Measurements from ENCODE around the gene SCAMP3.
A peak's percentile ranks its signal among the peaks of the same experiment; 100 is the strongest.

Gene SCAMP3

GRCh38 chr1:155285063-155285462, 22.9 kb upstream of the SCAMP3 start:
- no peak for DNase-seq

GRCh38 chr1:155284476-155284875, 22.3 kb upstream of the SCAMP3 start:
- no peak for DNase-seq

DNA sequence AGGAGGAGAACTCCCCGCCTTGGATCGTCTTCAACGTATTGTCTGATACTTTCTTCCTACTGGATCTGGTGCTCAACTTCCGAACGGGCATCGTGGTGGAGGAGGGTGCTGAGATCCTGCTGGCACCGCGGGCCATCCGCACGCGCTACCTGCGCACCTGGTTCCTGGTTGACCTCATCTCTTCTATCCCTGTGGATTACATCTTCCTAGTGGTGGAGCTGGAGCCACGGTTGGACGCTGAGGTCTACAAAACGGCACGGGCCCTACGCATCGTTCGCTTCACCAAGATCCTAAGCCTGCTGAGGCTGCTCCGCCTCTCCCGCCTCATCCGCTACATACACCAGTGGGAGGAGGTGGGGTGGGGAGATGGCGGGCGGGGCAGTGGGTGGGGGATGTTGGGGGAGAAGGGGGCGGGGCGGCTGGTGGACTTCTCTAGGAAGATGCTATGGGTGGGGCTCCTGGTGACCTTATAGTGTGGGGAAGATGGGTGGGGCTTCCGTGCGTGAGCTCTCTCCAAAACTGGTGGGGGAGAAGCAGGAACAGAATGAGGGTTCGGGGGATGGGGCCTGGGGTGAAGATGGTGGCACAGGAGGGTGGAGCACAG, 20.4 kb upstream of the SCAMP3 start:
- DNase-seq: no peak

DNA sequence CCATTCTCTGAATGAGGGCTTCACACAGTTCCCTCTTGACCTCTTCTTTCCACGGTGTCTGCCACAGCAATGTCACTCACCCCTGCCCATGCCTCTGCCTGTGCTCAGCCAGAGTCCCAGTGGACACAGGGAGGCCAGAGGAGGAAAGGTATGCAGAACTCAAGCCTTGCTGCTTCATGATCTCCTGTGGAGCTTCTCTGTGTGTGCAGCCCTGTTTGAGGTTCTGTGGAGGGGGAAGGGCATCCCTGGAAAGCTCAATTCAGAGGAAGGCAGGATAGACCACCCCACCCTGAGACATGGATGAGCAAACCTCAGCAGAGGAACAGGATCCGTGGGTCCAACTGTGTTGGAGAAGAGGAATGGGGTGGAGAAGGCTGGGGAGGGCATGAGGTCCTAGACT, 17.1 kb upstream of the SCAMP3 start:
- no peak for DNase-seq

- DNase-seq: no peak
Measured at GRCh38 chr1:155278689-155279160, 16.6 kb upstream of the SCAMP3 start.

DNA sequence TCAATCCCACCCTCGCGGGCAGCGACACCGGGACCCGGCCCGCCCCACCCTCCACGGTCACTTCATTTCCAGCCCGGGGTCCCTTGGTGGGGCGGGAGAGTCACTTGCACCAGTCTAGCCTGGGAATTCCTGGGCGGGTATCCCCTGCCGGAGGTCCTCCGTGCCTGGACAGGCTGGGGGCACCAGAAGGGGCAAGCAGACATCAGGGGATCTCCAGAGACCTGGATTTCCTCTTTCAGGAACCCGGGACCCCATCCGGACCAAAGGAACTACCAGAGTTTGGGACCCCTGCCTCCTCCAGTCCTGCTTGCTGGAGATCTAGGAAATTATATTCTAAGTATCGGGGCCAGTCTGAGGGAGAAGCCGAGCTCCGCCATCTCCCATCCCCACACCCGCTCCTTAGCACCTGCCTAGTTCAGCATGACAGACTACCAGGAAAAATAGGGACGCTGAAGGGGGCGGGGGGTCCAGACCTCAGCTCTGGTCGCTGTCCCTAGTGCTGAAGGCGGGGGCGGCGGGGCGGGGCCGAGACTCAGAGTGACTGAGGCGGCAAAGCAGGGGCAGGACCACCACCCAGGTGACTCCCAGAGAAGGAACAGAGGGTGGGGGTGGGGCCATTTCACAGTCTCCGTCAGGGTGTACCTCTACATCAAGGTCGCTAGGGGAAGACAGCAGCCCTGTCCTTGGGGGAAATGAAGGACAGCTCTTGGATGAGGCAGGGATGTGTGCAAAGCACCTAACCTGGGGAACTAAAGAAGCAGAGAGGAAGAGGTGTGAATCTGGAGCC, 15.9 kb upstream of the SCAMP3 start:
- peak; percentile 16 for DNase-seq

GRCh38 chr1:155277070-155277901, 15.1 kb upstream of the SCAMP3 start, which contains the start of gene HCN3:
Gene HCN3, plus strand, starts transcription at chr1:155277463. Its CDS starts 128 bp downstream, at chr1:155277591.
- peak; percentile 93 for DNase-seq

DNA sequence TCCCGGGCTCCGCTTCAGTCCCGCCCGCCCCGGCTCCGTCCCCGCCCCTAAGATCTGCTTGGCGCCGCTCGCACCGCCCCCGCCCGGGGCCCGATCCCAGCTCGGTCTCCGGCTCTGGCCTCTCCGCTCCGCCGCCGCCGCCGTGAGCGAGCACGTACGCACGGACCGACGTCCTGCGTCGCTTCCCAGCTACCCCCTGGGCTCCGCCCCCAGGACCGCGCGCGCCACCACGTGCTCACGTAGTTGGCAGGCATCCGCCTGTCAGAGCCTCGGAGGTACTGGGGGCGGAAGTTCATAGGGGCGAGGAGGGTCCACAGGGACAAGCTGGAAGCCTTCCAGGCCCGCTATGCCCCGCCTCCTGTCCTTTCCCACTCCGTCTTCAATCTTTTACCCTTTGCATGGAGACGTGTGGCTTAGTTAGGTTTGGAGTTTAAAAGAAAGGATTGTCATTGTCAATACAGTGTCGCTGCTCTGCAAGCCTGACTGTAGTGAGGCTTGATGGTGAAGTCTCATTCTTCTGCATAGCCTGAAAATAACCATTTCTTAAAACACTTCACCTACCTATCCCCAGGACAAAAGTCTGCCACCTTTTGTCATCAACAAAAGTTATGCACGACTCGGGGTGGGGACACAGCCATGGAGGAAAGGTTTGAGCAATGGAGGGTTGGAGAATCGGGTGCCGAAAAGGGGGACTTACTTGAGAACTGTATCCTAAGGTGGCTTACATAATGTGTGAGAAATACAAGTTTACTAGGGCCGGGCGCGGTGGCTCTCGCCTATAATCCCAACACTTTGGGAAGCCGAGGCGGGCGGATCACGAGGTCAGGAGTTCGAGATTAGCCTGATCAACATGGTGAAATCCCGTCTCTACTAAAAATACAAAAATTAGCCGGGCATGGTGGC, 11.4 kb upstream of the SCAMP3 start, which contains the start of gene CLK2:
CLK2 (minus strand) TSS at position 162 of the 903 bp plus-strand sequence. CDS start 2,527 bp downstream, outside the sequence.
- peak; percentile 95 for DNase-seq

- peak; percentile 50 for DNase-seq
Measured at GRCh38 chr1:155272466-155273342, 10.5 kb upstream of the SCAMP3 start.

GRCh38 chr1:155269381-155269780, 7.2 kb upstream of the SCAMP3 start:
- no peak for DNase-seq

- no peak for DNase-seq
Measured at GRCh38 chr1:155268630-155269029, 6.5 kb upstream of the SCAMP3 start.

- DNase-seq: no peak
Measured at GRCh38 chr1:155267373-155267772, 5.2 kb upstream of the SCAMP3 start.

GRCh38 chr1:155266553-155266952, 4.4 kb upstream of the SCAMP3 start:
- DNase-seq: no peak

DNA sequence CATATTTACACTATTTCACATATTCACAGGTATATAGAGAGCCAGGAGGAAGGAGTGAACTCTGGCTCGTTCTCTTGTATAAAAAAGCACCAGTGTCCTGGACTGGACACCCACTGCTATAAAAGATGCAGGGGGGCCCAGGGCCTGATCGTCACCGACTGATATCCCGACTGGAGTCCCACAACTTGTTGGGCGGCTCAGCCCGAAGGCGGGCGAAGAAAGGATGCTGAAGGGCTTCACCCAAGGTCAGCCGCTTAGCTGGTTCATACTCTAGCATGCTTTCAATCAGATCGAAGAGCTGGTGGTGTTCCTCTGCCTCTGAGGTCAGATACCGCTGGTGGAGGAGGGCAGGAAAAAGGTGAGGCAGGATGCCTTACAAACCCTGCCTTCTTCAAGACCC, 907 bp upstream of the SCAMP3 start:
- DNase-seq: no peak

DNA sequence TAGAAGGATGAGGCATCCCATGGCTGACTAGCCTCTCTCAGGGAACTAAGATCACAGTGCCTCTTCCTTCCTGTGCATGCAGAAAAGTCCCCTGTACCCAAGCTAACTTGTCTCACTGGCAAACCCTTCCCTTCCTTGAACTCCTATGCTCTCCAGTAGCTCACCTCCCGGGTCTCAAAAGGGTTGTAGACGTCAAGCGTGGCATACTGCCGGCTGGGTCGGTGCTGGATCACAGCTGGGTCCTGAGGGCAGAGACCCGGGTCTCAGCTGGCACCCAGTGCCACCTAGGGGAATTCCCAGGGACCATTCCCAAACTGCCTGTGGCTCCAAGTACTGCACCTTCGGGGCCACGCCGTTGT, 688 bp downstream of the SCAMP3 start:
- DNase-seq: no peak

GRCh38 chr1:155260276-155260675, 1.9 kb downstream of the SCAMP3 start:
- DNase-seq: no peak

GRCh38 chr1:155256058-155256852, 5.9 kb downstream of the SCAMP3 start:
- DNase-seq: no peak

GRCh38 chr1:155255243-155256007, 6.7 kb downstream of the SCAMP3 start, which contains the start of gene ENTREP3:
Gene ENTREP3, minus strand, starts transcription at chr1:155255483. Its CDS starts 606 bp downstream, at chr1:155254877.
- peak; percentile 80 for DNase-seq

DNA sequence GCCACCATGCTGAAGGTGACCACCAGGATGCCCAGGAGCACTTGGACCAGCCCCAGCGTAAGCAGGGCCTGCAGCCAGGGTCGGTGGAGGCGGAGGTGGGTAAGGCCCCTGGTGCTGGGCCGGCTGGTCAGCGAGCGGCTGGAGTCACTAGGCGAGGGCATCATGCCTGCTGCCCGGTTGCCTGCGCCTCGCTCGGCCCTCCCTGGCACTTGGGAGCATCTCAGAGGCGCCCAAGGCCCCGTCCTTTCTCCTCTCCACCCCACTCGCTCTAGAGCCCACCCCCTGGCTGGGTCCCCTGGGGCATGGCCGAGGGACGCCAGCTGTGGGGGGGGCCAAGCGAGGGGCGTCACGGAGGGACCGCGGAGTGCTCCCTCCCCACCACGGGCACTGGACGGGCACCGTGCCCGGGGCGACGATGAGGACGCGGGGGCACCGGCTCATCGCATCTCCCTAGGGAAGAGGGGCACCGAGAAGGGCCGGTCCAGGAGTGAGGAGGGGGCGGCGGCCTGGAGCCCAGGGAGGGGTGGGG, 7.4 kb downstream of the SCAMP3 start:
- no peak for DNase-seq

All from fibroblast of skin of abdomen (primary cell).